ENCODE measurements around the gene CLDN5.

Gene CLDN5

DNA sequence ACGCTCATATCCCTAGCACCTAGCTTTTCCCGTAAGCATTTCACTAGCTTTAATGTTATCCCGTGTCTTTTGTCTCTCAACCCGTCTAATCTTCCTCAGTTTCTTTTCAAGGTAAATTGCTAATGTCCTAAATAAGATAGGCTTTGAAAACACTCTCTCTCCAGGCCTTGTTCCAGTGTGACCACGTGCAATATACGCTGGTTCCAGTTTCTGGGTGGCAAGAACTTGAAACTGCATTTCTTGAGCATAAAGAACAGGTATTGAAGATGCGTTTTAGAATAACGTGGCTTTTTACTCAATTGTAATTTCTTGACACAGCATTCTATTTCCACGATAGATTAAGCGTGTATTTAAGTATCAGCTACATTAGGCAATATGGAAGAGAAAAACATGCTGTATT, 43.4 kb downstream of the CLDN5 start:
- no peak for DNase-seq (ENCODE audit: low spot score)

DNA sequence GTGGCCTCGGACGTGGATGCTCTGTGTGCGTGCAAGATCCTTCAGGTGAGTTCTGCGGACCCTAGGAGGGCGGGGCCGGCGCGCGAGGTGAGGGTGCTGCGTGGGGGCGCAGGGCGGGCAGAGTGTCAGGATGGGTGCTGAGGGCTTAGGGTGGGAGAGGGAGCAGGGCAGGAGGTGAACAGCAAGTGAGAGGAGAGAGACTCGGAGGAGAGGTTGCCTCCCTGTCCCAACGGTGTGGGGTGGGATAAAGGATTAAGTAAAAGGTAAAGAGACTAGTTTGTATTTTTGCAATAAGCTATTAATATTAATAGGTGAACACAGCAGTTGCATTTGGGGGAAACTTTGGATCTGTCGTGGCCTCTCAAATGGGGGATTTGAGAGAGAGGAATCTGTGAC, 44.0 kb downstream of the CLDN5 start:
- DNase-seq (ENCODE audit: low spot score): no peak

DNA sequence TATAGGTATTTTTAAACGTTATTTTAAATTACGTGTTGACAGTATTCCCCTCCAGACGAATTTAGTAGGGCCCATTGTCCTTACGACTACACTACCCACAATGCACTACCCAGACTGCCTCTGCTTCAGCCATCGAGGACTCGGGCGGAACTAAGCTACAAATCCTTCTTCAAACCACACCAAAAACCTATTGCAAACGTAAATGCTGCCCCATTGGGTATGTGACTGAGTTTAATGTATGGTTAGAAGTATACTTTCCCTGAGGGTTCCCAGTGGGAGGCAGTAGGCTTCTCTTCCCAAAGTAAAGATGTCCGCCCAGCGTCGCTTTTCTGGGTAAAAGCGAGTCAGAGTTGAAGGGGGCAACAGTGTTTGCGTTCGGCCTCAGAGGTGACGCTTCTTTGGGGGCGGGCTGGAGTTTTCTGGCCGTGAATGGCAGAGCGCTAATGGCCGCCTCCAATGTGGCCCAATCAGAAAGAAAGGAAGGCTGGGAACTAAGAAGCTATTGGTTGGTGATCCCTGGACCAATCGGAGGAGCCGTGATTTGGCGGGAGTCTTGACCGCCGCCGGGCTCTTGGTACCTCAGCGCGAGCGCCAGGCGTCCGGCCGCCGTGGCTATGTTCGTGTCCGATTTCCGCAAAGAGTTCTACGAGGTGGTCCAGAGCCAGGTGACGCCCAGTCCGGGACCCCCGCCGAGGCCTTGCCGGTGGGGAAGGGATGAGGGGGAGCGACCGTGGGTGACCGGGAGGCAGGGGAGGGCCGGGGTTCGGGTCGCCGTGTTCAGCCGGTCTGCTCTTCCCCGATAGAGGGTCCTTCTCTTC, 44.6 kb downstream of the CLDN5 start, which contains the start of gene CDC45:
TSS of gene CDC45 (plus strand) at position 566 of the 818 bp plus-strand sequence. CDS start at position 615, 49 bp downstream.
- DNase-seq (ENCODE audit: low spot score): peak; percentile 98

DNA sequence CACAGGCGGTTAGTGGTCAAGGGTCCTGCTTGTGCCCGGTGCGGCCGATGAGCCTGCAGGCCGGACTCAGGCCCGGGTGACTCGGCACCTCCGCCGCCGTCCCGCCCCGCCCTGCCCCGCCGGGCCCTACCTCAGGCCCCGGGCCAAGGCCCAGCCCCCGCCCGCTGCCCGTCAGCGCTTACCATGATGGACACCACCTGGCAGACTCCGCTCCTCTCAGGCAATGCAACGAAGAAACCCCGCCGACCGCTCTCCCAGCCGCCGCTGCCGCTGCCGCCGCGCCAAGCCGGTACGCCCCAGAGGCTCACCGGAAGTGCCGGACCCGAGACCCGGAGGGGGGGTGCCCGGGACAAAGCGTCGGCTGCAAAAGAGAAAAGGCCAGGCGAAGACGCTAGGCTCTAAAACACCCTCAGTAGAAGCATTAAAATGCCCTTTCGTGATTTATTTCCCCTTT, 45.3 kb downstream of the CLDN5 start, which contains the start of gene UFD1:
TSS of gene UFD1 (minus strand) at position 293 of the 454 bp plus-strand sequence. CDS start at position 185, 108 bp downstream.
- DNase-seq (ENCODE audit: low spot score): peak; percentile 89

DNA sequence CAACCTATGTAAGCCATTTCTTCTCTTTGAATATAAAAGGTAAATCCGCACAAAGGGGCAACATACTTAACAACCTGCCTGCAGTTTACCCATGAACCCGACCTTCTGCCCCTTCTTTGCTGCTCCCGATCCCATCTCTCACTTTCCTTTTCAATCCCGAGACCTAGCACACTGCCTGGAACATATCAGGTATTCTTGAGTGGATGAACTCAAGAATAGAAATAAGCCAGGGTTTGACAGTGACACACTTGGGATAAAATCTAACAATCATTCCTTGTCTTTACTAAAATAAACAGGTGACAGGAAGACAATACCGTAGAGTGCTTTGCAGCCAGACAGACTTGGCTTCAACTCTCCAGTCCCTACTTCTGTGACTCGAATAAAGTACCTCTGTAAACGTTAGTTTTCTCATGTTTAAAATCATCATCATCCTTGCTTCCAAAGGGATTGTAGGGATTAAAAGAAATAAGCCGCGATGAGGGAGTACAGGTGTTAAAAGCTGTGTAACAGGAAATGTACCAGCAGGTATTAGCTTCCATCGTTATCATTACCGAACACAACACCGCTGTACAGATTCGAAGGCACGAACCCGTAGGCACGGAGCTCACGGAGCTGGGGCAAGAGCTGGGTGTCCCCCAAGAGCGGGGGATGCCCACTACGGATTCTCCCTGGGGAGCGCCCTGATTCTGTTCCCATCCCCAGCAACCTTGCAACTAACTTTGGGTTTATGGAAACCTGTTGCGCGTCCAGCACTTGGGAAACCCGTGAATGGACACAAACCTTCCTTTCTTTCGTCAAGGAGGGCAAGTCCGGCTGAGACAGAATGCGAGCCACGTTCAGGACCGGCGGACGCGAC, 45.9 kb downstream of the CLDN5 start:
- no peak for DNase-seq (ENCODE audit: low spot score)

DNA sequence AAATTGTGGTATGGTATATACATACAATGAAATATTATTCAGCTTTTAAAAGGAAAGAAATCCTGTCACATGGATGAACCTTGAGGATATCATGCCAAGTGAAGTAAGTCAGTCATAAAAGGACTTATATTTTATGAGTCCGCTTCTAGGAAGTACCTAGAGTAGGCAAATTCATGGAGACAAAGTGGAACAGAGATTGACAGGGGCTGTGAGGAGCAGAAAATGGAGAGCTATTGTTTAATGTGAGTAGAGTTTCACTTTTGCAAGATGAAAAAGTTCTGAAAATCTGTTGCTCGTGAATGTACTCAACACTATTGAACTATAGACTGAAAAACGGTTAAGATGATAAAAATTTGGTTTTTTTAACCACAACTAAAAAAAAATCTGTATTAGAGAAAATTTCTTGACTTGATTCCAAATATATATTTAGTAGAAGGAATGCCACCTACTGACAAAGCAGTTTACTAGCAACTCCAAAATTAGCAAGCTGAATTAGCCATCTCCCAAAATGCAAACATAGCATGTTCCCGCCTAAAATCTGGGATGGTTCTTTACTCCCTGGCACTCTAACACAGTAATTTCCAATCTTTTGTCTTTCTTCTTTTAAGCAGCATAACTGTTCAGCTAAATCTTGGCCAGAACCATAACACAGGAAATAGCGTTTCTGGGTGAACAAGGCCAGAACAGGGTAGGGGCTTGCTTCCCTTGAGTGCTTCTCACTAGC, 46.7 kb downstream of the CLDN5 start:
- no peak for DNase-seq (ENCODE audit: low spot score)

DNA sequence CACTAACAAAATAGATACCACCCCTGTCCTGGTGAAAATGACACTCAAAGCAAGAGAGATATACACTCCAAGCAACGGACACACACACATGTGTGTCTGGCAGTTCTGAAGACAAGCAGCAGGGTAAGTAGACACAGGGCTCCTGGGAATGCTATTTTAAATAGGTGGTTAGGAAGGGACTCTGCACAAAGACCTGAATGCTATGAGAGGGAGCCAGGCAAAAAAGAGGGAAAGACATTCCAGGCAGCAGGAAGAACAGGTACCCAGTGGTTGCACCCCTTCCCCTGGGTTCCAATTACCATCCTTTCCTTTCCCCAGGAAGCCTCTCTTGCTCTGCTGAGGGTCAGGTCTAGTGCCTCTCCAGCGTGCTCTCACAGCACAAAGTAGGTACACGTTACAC, 48.2 kb downstream of the CLDN5 start:
- DNase-seq (ENCODE audit: low spot score): no peak

DNA sequence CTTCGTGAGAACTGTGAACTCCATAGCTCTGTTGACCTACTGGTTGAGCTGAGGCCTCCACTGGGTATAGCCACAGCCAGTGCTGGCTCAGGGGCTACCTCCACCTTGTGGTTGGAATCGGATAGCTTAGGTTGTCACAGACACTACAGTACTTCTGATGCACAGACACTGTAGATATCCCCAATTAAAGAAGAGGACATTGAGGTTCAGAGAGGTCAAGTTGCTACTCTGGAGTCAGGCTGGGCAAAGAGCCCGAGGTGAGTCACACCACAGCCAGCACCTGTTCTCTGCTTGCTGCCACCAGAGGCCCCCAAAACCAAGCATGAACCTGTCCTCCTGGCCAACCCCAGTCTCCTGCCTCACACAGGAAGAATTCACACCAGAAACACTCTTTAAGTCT, 50.6 kb downstream of the CLDN5 start:
- no peak for DNase-seq (ENCODE audit: low spot score)
